Measurements from ENCODE around the gene IRS1. TPM values are rescaled to one million over a fixed set of nuclear protein-coding genes. Genes with fewer than 3 reads are reported as not detected.

Gene IRS1
- polyA plus RNA-seq, 2 of the 4 experiments (the other 2 are of a cell fraction), result 10.4 to 13.9 TPM

DNA sequence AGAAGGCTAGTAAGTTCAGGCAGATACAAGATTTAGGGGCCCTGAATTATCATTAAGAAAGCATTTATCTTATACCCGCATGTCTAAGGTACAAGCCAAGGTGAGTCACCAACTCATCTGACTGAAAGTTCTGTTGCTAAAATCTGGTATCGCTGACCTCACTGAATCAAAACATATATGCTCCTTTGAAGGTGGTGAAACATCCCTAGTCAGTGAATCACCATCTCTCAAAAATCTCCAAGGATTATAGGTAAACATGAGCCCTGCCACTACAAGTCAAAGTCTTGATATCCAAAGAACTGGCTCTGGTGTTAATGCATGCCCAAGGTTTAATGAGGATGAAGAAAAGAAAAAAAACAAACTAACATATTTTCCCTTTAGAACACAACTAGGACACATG is 43.5 kb downstream of the IRS1 start (continued):
- TF ChIP-seq NFE2L2 (conservative IDR thresholded peaks at IDR 0.05; ENCODE audit: low read length), result no peak
- TF ChIP-seq, protein P1, sequence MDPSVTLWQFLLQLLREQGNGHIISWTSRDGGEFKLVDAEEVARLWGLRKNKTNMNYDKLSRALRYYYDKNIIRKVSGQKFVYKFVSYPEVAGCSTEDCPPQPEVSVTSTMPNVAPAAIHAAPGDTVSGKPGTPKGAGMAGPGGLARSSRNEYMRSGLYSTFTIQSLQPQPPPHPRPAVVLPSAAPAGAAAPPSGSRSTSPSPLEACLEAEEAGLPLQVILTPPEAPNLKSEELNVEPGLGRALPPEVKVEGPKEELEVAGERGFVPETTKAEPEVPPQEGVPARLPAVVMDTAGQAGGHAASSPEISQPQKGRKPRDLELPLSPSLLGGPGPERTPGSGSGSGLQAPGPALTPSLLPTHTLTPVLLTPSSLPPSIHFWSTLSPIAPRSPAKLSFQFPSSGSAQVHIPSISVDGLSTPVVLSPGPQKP (IDR thresholded peaks at IDR 0.05; ENCODE audit: low read depth, low read length), result no peak
- TF ChIP-seq FOSB (CRISPR knock-in tag; IDR thresholded peaks at IDR 0.05), result no peak
- TF ChIP-seq, protein P2, sequence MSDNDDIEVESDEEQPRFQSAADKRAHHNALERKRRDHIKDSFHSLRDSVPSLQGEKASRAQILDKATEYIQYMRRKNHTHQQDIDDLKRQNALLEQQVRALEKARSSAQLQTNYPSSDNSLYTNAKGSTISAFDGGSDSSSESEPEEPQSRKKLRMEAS (IDR thresholded peaks at IDR 0.05), result 0 out of 2 replicates have a peak, but pooled peaks have one; percentile 30
- TF ChIP-seq, protein P3, sequence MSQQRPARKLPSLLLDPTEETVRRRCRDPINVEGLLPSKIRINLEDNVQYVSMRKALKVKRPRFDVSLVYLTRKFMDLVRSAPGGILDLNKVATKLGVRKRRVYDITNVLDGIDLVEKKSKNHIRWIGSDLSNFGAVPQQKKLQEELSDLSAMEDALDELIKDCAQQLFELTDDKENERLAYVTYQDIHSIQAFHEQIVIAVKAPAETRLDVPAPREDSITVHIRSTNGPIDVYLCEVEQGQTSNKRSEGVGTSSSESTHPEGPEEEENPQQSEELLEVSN (IDR thresholded peaks at IDR 0.05; ENCODE audit: borderline replicate concordance, low read depth), result no peak
- TF ChIP-seq TFCP2L1 (CRISPR knock-in tag; IDR thresholded peaks at IDR 0.05), result no peak
- TF ChIP-seq RARB (CRISPR knock-in tag; IDR thresholded peaks at IDR 0.05), result no peak
- no peak for TF ChIP-seq CHD4 (IDR thresholded peaks at IDR 0.05; ENCODE audit: borderline replicate concordance)
- TF ChIP-seq MAZ (IDR thresholded peaks at IDR 0.05; ENCODE audit: borderline replicate concordance, low read depth, low read length), result no peak
- peak; percentile 31 for TF ChIP-seq MAFK (IDR thresholded peaks at IDR 0.05; ENCODE audit: partially characterized antibody)
- TF ChIP-seq NPAS2 (CRISPR knock-in tag; IDR thresholded peaks at IDR 0.05; ENCODE audit: borderline replicate concordance), result no peak
- no peak for TF ChIP-seq SREBF2 (IDR thresholded peaks at IDR 0.05)
- no peak for TF ChIP-seq HOXA7 (CRISPR knock-in tag; IDR thresholded peaks at IDR 0.05)
- TF ChIP-seq POLR2AphosphoS2 (conservative IDR thresholded peaks at IDR 0.05; ENCODE audit: low read length), result no peak
- TF ChIP-seq FOSL2 (IDR thresholded peaks at IDR 0.05), result peak; percentile 91
- peak; percentile 93 for TF ChIP-seq FOSL2 (CRISPR knock-in tag; IDR thresholded peaks at IDR 0.05)
- no peak for TF ChIP-seq HDAC2 (IDR thresholded peaks at IDR 0.05)
- no peak for TF ChIP-seq EHMT2 (IDR thresholded peaks at IDR 0.05; ENCODE audit: low read depth)
- TF ChIP-seq, protein P4, sequence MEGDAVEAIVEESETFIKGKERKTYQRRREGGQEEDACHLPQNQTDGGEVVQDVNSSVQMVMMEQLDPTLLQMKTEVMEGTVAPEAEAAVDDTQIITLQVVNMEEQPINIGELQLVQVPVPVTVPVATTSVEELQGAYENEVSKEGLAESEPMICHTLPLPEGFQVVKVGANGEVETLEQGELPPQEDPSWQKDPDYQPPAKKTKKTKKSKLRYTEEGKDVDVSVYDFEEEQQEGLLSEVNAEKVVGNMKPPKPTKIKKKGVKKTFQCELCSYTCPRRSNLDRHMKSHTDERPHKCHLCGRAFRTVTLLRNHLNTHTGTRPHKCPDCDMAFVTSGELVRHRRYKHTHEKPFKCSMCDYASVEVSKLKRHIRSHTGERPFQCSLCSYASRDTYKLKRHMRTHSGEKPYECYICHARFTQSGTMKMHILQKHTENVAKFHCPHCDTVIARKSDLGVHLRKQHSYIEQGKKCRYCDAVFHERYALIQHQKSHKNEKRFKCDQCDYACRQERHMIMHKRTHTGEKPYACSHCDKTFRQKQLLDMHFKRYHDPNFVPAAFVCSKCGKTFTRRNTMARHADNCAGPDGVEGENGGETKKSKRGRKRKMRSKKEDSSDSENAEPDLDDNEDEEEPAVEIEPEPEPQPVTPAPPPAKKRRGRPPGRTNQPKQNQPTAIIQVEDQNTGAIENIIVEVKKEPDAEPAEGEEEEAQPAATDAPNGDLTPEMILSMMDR (IDR thresholded peaks at IDR 0.05), result no peak
- TF ChIP-seq MYC (IDR thresholded peaks at IDR 0.05; ENCODE audit: borderline replicate concordance, low read length), result no peak
- no peak for TF ChIP-seq HOXB5 (CRISPR knock-in tag; IDR thresholded peaks at IDR 0.05)
- TF ChIP-seq SMC3 (IDR thresholded peaks at IDR 0.05), result no peak; the same call in 2 of the 3 replicates
- TF ChIP-seq NR3C1 (IDR thresholded peaks at IDR 0.05), result no peak
- TF ChIP-seq KDM5A (IDR thresholded peaks at IDR 0.05), result no peak
- TF ChIP-seq ZC3H11A (IDR thresholded peaks at IDR 0.05), result no peak
- no peak for TF ChIP-seq TP53 (CRISPR knock-in tag; IDR thresholded peaks at IDR 0.05)
- no peak for TF ChIP-seq CBX8 (IDR thresholded peaks at IDR 0.05)
- no peak for TF ChIP-seq ESRRA (IDR thresholded peaks at IDR 0.05; ENCODE audit: borderline replicate concordance, low read length)
- TF ChIP-seq PHF8 (IDR thresholded peaks at IDR 0.05; ENCODE audit: borderline replicate concordance, low read depth), result no peak
- peak; percentile 47 to 65; a peak in 2 of 5 replicates for TF ChIP-seq JUN (IDR thresholded peaks at IDR 0.05)
- no peak for TF ChIP-seq BHLHE40 (IDR thresholded peaks at IDR 0.05; ENCODE audit: low read depth, low read length)
- TF ChIP-seq, protein P5, sequence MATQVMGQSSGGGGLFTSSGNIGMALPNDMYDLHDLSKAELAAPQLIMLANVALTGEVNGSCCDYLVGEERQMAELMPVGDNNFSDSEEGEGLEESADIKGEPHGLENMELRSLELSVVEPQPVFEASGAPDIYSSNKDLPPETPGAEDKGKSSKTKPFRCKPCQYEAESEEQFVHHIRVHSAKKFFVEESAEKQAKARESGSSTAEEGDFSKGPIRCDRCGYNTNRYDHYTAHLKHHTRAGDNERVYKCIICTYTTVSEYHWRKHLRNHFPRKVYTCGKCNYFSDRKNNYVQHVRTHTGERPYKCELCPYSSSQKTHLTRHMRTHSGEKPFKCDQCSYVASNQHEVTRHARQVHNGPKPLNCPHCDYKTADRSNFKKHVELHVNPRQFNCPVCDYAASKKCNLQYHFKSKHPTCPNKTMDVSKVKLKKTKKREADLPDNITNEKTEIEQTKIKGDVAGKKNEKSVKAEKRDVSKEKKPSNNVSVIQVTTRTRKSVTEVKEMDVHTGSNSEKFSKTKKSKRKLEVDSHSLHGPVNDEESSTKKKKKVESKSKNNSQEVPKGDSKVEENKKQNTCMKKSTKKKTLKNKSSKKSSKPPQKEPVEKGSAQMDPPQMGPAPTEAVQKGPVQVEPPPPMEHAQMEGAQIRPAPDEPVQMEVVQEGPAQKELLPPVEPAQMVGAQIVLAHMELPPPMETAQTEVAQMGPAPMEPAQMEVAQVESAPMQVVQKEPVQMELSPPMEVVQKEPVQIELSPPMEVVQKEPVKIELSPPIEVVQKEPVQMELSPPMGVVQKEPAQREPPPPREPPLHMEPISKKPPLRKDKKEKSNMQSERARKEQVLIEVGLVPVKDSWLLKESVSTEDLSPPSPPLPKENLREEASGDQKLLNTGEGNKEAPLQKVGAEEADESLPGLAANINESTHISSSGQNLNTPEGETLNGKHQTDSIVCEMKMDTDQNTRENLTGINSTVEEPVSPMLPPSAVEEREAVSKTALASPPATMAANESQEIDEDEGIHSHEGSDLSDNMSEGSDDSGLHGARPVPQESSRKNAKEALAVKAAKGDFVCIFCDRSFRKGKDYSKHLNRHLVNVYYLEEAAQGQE (IDR thresholded peaks at IDR 0.05), result no peak
- TF ChIP-seq, protein P6, sequence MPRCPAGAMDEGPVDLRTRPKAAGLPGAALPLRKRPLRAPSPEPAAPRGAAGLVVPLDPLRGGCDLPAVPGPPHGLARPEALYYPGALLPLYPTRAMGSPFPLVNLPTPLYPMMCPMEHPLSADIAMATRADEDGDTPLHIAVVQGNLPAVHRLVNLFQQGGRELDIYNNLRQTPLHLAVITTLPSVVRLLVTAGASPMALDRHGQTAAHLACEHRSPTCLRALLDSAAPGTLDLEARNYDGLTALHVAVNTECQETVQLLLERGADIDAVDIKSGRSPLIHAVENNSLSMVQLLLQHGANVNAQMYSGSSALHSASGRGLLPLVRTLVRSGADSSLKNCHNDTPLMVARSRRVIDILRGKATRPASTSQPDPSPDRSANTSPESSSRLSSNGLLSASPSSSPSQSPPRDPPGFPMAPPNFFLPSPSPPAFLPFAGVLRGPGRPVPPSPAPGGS (IDR thresholded peaks at IDR 0.05), result 0 out of 3 replicates have a peak, but pooled peaks have one; percentile 39
- TF ChIP-seq, protein P7, sequence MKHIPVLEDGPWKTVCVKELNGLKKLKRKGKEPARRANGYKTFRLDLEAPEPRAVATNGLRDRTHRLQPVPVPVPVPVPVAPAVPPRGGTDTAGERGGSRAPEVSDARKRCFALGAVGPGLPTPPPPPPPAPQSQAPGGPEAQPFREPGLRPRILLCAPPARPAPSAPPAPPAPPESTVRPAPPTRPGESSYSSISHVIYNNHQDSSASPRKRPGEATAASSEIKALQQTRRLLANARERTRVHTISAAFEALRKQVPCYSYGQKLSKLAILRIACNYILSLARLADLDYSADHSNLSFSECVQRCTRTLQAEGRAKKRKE (CRISPR knock-in tag; IDR thresholded peaks at IDR 0.05; ENCODE audit: low read depth), result no peak
- TF ChIP-seq EHF (CRISPR knock-in tag; IDR thresholded peaks at IDR 0.05), result no peak
- TF ChIP-seq, protein P8, sequence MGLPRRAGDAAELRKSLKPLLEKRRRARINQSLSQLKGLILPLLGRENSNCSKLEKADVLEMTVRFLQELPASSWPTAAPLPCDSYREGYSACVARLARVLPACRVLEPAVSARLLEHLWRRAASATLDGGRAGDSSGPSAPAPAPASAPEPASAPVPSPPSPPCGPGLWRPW (IDR thresholded peaks at IDR 0.05), result no peak
